Activated CD8-positive, alpha-beta memory T cell treated with anti-CD3 and anti-CD28 coated beads for 36 hours (primary cell): ENCODE data around the gene LENG8. TPM values are rescaled to one million over a fixed set of nuclear protein-coding genes. Genes with fewer than 3 reads are reported as not detected.

Experiments used
- CTCF ChIA-PET: fragments of 350-600 bp; sonication (Branson Sonifier 250); formaldehyde crosslinking; loops from one replicate; lab custom pipeline; 2021; ENCODE audit warnings: antibody characterized with exemption; lab: Charles Lee
- POLR2A ChIA-PET: fragments of 350-600 bp; sonication (Branson Sonifier 250); formaldehyde crosslinking; loops from one replicate; lab custom pipeline; 2021; ENCODE audit warnings: antibody characterized with exemption; lab: Charles Lee
- total RNA-seq, 2 experiments: library from RNA; stranded (reverse); gene quantifications; one replicate each; pipeline ENCODE4 v1.2.3, GENCODE V29; 2021

LENG8 gene
- 100 to 1,000 TPM; 121 to 132 TPM for total RNA-seq

GRCh38 chr19:54448774-54449700 lies at the start of gene LENG8:
Gene LENG8 (plus strand): TSS chr19:54449199. CDS start chr19:54451345, 2,146 bp downstream.
- CTCF ChIA-PET: interaction anchor here (0.6 kb wide), 1 partner anchor 33 kb away, joined by 3 read pairs; no protein-coding TSS in a partner anchor
- POLR2A ChIA-PET: interaction anchor here (0.7 to 3.1 kb wide), 4 partner anchors 12 to 17 kb away, joined by 3 to 17 read pairs (median 5); partner anchors contain the start of gene LENG9

- POLR2A ChIA-PET: no interaction called here
Measured at GRCh38 chr19:54400913-54401312, 48.1 kb upstream of the LENG8 start.

GRCh38 chr19:54403054-54403453 lies 45.9 kb upstream of the LENG8 start:
- CTCF ChIA-PET: interaction anchor here (1.7 kb wide), 1 partner anchor 12 kb away, joined by 4 read pairs; no protein-coding TSS in a partner anchor
- POLR2A ChIA-PET: no interaction called here

More at GRCh38 chr19:54400913-54401312, 48.1 kb upstream of the LENG8 start:
- CTCF ChIA-PET: no interaction called here

- POLR2A ChIA-PET: no interaction called here
- CTCF ChIA-PET: no interaction called here
Measured at GRCh38 chr19:54405628-54406027, 43.4 kb upstream of the LENG8 start.

- ChIA-PET CTCF (no interaction called here), POLR2A (no interaction called here)
Measured at GRCh38 chr19:54407780-54408179, 41.2 kb upstream of the LENG8 start.

- POLR2A ChIA-PET: no interaction called here
- CTCF ChIA-PET: interaction anchor here (0.7 kb wide), 1 partner anchor 18 kb away, joined by 3 read pairs; no protein-coding TSS in a partner anchor
Measured at GRCh38 chr19:54408456-54409026, 40.5 kb upstream of the LENG8 start.

GRCh38 chr19:54411033-54411432 lies 38.0 kb upstream of the LENG8 start:
- ChIA-PET POLR2A (no interaction called here), CTCF (no interaction called here)

GRCh38 chr19:54412877-54413276 lies 36.1 kb upstream of the LENG8 start:
- ChIA-PET CTCF (no interaction called here), POLR2A (no interaction called here)

GRCh38 chr19:54414156-54414555 lies 34.8 kb upstream of the LENG8 start:
- ChIA-PET CTCF (no interaction called here), POLR2A (no interaction called here)

- ChIA-PET CTCF (interaction anchor here (0.5 to 1.3 kb wide), 3 partner anchors 21 to 67 kb away, joined by 3 to 4 read pairs (median 3); no protein-coding TSS in a partner anchor), POLR2A (interaction anchor here (1.3 kb wide), 1 partner anchor 18 kb away, joined by 4 read pairs; no protein-coding TSS in a partner anchor)
Measured at GRCh38 chr19:54415208-54415900, 33.6 kb upstream of the LENG8 start, which contains the start of gene TTYH1. Gene TTYH1 (plus strand): TSS chr19:54415464. CDS start chr19:54415553, 89 bp downstream.

- CTCF ChIA-PET: interaction anchor here (0.5 to 1.3 kb wide), 3 partner anchors 20 to 66 kb away, joined by 3 to 4 read pairs (median 3); no protein-coding TSS in a partner anchor
- POLR2A ChIA-PET: interaction anchor here (0.6 to 1.3 kb wide), 2 partner anchors 11 to 17 kb away, joined by 4 to 5 read pairs; no protein-coding TSS in a partner anchor
Measured at GRCh38 chr19:54415901-54416673, 32.9 kb upstream of the LENG8 start.

- CTCF ChIA-PET: no interaction called here
- POLR2A ChIA-PET: interaction anchor here (0.6 to 1.3 kb wide), 2 partner anchors 10 to 16 kb away, joined by 4 to 5 read pairs; no protein-coding TSS in a partner anchor
Measured at GRCh38 chr19:54416695-54417491, 32.1 kb upstream of the LENG8 start.

- POLR2A ChIA-PET: no interaction called here
- CTCF ChIA-PET: no interaction called here
Measured at GRCh38 chr19:54418030-54418929, 30.7 kb upstream of the LENG8 start.

GRCh38 chr19:54418930-54419800 lies 29.8 kb upstream of the LENG8 start:
- CTCF ChIA-PET: no interaction called here
- POLR2A ChIA-PET: no interaction called here

GRCh38 chr19:54420068-54420382 lies 29.0 kb upstream of the LENG8 start:
- ChIA-PET CTCF (no interaction called here), POLR2A (no interaction called here)
